ENCODE results near the gene SATB1. TPM values are rescaled to one million over a fixed set of nuclear protein-coding genes. Genes with fewer than 3 reads are reported as not detected.

SATB1 gene
- total and polyA plus RNA-seq, 2 of the 8 experiments (the other 6 are each of a cell fraction or from before 2014, with no cell fraction given): 18.8 to 28.0 TPM

DNA sequence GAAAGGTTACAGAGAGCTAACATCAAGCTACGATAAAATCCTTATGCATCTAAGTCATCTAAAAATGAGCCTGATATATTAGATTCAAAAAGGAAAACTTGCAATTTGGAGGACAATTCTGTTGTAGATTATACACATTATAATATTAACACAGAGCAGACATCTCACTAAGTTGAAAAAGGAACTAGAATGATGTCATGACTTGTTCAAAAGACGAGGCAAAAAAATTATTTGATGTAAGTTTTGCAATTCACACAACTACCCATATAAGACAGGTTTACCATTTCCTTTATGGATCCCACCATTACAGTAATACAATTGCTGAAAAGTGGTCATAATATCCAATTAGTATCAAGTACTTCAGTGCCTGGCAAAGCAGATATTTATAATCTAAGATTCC is 15.9 kb downstream of the SATB1 start (continued):
- TF ChIP-seq, protein P1, sequence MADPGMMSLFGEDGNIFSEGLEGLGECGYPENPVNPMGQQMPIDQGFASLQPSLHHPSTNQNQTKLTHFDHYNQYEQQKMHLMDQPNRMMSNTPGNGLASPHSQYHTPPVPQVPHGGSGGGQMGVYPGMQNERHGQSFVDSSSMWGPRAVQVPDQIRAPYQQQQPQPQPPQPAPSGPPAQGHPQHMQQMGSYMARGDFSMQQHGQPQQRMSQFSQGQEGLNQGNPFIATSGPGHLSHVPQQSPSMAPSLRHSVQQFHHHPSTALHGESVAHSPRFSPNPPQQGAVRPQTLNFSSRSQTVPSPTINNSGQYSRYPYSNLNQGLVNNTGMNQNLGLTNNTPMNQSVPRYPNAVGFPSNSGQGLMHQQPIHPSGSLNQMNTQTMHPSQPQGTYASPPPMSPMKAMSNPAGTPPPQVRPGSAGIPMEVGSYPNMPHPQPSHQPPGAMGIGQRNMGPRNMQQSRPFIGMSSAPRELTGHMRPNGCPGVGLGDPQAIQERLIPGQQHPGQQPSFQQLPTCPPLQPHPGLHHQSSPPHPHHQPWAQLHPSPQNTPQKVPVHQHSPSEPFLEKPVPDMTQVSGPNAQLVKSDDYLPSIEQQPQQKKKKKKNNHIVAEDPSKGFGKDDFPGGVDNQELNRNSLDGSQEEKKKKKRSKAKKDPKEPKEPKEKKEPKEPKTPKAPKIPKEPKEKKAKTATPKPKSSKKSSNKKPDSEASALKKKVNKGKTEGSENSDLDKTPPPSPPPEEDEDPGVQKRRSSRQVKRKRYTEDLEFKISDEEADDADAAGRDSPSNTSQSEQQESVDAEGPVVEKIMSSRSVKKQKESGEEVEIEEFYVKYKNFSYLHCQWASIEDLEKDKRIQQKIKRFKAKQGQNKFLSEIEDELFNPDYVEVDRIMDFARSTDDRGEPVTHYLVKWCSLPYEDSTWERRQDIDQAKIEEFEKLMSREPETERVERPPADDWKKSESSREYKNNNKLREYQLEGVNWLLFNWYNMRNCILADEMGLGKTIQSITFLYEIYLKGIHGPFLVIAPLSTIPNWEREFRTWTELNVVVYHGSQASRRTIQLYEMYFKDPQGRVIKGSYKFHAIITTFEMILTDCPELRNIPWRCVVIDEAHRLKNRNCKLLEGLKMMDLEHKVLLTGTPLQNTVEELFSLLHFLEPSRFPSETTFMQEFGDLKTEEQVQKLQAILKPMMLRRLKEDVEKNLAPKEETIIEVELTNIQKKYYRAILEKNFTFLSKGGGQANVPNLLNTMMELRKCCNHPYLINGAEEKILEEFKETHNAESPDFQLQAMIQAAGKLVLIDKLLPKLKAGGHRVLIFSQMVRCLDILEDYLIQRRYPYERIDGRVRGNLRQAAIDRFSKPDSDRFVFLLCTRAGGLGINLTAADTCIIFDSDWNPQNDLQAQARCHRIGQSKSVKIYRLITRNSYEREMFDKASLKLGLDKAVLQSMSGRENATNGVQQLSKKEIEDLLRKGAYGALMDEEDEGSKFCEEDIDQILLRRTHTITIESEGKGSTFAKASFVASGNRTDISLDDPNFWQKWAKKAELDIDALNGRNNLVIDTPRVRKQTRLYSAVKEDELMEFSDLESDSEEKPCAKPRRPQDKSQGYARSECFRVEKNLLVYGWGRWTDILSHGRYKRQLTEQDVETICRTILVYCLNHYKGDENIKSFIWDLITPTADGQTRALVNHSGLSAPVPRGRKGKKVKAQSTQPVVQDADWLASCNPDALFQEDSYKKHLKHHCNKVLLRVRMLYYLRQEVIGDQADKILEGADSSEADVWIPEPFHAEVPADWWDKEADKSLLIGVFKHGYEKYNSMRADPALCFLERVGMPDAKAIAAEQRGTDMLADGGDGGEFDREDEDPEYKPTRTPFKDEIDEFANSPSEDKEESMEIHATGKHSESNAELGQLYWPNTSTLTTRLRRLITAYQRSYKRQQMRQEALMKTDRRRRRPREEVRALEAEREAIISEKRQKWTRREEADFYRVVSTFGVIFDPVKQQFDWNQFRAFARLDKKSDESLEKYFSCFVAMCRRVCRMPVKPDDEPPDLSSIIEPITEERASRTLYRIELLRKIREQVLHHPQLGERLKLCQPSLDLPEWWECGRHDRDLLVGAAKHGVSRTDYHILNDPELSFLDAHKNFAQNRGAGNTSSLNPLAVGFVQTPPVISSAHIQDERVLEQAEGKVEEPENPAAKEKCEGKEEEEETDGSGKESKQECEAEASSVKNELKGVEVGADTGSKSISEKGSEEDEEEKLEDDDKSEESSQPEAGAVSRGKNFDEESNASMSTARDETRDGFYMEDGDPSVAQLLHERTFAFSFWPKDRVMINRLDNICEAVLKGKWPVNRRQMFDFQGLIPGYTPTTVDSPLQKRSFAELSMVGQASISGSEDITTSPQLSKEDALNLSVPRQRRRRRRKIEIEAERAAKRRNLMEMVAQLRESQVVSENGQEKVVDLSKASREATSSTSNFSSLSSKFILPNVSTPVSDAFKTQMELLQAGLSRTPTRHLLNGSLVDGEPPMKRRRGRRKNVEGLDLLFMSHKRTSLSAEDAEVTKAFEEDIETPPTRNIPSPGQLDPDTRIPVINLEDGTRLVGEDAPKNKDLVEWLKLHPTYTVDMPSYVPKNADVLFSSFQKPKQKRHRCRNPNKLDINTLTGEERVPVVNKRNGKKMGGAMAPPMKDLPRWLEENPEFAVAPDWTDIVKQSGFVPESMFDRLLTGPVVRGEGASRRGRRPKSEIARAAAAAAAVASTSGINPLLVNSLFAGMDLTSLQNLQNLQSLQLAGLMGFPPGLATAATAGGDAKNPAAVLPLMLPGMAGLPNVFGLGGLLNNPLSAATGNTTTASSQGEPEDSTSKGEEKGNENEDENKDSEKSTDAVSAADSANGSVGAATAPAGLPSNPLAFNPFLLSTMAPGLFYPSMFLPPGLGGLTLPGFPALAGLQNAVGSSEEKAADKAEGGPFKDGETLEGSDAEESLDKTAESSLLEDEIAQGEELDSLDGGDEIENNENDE (IDR thresholded peaks at IDR 0.05; ENCODE audit: insufficient replicate concordance, low read length): no peak

Data from H1 (cell line).